NCI-H2029 (cell line): ENCODE data around the gene XDH.

Experiments
- DNase-seq: peaks from one replicate; lab custom pipeline; 2025; lab: John Stamatoyannopoulos, UW

XDH gene

DNA sequence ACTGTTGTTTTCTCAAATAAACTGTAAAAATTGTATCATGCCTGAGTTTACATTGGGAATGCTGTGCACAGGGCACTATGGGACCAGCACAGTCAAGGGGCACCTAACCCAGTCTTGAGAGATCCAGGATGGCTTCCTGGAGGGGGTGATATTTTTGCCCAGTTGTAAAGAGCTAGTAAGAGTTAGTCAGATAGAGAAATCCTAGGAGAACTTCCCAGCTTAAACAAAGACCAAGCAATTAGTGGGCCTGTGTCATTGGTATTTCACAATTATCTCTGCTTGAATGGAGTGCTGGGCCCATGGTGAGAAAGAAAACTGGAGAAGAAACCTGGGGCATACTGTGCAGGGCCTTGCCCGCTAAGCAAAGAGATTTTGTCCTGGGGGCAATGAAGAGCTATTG is 12.2 kb downstream of the XDH start:
- DNase-seq = no peak

DNA sequence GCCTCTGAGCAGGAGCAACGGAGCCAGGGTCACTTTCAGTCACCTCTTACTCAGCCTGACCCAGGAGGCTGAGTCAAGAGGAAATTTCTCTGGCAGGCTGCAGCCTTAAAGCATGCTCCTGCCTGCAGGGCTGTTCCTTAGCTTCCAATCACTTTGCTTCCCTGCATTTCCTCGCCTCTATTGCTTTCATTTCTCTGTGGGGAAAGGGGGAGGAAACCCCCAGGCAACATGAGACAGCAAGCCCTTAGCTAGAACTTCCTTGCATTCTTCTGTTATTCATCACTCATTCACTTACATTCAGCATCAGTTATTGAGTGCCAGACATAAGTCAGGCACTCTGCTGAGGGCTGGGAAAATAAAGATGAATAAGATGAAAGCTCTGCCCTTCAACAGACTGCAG is 13.0 kb downstream of the XDH start:
- no peak for DNase-seq

DNA sequence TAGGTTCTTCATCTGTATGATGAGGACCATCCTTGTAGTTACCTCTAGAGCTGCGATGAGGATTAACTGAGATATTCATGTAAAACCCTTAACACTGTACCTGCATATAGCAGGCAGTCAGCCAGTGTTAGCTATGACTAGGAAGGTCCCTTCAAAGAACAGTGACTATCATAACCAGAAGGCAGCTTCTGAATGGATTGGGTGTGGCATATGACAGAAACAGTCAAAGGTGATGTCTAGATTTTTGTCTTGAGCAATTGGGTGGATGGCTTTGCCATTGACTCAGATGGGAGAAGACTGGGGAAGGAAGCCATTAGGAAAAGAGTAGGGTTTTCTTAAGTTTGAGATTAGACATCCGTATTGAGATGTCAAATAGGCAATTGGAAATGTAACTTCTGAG is 15.7 kb downstream of the XDH start:
- no peak for DNase-seq

DNA sequence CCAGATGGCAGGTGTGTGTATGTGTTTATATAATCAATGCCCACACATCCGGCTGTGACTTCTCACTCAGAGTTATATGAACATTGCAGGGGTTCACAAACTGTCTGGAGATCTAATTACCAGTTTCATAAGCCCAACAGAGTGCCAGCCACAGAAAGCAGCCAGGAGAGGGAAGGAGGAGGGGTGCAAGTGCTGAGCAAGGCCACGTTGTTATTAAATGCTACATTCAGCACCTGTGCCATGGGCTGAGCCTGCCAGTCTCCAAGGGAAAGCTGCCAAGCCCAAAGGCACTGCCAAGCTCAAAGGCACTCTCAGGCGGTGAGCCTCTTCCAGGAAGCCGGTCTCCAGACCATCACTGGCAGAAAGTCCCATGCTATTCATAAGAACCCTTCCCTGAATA is 17.4 kb downstream of the XDH start:
- DNase-seq = peak; percentile 83

GRCh38 chr2:31390324-31390723 is 24.2 kb downstream of the XDH start:
- DNase-seq = no peak

DNA sequence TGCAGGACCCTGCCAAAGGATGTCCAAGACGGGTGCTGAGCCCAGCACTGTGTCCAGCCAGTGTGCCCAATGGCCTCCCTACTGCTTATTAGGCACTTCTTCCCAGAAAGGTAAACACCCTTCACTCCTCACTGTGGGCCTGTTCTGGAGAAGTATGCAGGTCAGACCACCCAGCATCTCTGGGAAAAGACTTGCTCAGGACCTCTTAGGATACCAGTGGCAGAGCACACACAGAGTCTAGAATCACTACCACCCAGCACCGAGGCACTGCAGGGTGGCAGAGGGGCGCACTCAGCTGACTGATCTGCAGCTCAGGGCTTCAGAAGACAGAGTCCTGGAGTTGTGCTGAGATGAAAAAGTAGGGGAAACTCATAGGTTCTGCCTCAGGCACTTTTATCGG is 25.8 kb downstream of the XDH start:
- DNase-seq = no peak

- no peak for DNase-seq
Measured at GRCh38 chr2:31387850-31388249, 26.7 kb downstream of the XDH start.

DNA sequence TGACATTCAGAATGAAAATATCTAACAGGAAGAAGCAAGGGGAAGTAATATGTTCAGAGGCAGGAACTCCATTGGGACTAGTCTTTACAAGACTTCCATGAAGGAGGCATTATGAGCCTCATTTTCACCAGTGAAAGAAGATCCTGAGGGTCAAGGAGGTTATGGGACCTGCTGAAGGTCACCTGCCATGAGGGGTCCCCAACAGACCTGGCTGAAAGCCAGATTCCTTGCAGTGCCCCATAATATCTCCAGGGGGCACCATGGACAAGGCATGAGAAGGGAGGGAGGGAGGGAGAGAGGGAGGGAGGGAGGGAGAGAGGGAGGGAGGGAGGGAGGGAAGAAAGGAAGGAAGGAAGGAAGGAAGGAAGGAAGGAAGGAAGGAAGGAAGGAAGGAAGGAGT is 27.9 kb downstream of the XDH start:
- DNase-seq = no peak

DNA sequence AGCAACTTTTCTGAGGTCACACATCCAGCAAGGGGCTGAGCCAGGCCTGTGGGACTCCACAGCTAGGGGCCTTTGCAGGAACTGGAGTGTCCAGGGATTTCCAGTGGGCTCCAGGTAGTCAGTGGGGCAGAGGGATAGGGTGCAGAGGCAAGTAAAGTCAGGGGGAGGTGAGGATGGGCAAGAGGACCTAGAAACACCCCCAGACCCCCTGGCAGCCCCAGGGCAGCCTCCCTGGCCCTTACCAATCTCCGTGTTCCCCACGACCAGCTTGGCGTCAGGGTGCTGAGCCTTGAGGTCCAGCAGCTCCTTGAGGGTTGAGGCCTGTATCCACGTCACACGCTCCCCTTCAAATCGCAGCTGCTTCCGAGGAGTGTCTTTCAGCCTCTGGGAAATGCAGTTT is 28.4 kb downstream of the XDH start:
- DNase-seq = no peak

DNA sequence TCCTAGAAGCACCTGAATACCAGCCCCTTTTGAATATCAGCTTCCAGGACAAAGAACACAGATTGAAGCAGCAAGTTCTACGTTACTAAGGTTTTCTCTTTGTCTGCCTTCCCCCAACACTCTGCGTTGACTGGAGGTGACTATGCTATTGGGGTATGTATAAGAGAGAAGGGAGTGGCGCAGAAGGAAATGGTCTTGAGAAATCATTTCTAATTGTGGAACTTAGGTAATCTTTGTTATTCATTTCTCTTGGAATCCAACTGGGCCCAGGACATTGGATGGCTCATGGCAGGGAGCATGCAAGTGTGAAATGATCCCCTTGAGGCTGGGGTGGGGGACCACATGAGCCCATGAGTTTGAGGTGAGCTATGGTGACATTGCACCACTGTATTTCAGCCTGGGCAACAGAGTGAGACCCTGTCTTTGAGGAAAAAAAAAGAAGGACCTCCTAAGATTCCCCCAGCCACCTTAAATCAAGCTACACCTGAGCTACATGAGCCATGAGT is 29.7 kb downstream of the XDH start:
- no peak for DNase-seq

GRCh38 chr2:31384351-31384750 is 30.2 kb downstream of the XDH start:
- no peak for DNase-seq

DNA sequence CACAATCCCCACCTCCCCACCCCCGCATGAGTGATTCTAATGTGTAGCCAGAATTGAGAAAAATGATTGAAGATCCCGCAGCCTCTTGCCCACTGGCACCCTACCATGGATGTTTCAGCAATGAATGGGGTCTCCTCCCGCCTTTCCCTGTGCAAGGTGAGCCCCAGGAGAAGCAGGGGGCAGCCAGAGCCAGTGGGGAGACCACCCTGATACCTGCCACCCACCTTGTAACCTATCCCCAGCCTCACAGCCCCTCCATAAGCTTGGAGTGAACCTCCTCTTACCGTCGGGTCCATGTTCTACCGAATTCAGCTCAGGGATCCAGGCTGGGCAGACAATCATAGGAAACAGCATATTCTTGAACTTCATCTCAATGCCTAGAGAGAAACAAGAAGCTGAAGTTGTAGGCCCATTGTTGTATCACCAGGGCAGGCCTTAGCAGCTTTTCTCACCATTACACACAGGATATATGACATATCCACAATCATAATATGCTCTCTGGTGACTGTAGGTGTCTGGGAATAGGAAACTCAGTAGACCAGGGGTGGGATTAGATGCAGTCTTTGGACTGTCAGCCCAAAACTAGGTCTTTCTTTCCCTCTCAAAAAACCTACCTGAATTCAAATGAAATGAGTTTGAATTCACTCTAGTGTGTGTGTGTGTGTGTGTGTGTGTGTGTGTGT is 30.9 kb downstream of the XDH start:
- no peak for DNase-seq

- DNase-seq = no peak
Measured at GRCh38 chr2:31382452-31383120, 32.0 kb downstream of the XDH start.

DNA sequence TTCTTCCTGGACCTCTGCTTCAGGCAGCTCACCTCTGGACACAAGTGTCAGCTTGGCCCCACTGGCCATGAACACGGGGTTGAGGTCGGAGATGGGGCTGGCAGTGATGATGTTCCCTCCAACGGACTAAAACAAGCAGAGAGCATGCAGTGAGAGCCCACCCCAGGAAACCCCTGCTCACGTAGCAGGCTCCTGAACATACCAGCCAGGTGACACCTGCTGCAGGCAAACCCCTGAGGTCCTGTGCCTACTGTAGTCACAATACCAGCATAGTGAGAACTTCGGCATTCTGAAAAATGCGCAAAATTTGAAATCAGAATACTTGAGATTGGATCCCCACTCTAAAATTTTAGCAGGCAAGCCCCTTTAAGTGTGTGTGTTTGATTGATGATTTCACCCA is 32.9 kb downstream of the XDH start:
- DNase-seq = no peak

GRCh38 chr2:31380243-31380642 is 34.3 kb downstream of the XDH start:
- no peak for DNase-seq

GRCh38 chr2:31379747-31380146 is 34.8 kb downstream of the XDH start:
- DNase-seq = no peak

DNA sequence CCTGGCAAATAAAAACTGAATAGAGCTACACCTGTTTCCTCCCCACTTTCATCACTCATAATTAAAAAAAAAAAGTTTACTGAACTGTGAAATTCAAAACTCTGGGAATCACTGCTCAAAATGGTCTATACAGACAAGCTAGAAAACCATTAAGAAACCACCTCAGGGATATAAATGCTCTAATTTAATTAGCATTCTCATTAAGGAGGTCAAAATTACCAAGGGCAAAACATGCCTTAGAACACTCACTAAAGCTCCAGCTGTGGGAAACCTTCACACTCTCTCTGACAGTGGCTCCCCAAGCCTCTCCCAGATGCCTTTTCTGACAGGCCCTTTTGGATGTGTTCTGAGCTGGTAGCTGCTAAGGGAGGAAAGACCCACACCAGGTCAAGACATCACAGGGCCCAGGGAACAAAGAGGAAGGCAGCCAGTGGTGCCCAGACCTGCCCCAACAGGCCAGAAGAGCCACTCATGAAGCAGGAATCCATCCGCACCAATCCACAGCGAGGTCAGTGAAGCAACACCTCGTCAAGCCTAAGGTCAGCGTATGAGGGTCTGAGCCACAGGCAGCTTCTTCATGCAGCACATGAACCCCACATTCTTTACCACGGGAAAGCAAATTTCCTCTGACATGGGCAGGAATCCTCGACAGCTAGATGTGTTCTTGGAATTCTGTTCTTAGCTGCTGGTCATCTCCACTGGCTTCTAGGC is 35.6 kb downstream of the XDH start:
- no peak for DNase-seq

GRCh38 chr2:31378389-31378788 is 36.2 kb downstream of the XDH start:
- DNase-seq = no peak

GRCh38 chr2:31373127-31373526 is 41.4 kb downstream of the XDH start:
- DNase-seq = no peak

- DNase-seq = no peak
Measured at GRCh38 chr2:31372097-31372496, 42.4 kb downstream of the XDH start.

DNA sequence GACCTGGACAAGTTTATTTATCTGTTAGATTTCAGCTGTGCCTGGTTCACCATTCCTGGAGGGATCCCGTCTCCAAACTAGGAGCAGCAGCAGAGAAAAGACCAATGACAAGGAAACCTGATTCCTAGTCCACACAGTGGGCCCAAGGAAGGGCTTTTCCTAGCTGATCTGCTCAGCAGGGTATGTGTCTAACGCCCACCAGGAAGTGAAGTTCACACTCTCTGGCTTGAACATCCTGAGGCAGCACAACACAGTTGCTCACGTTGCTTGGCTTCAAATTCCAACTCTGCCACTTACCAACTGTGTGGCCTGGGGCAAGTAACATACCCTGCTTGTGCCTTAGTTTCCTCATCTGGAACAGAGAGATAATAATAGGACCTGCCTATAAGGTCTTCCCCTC is 42.9 kb downstream of the XDH start:
- no peak for DNase-seq

GRCh38 chr2:31366733-31367132 is 47.8 kb downstream of the XDH start:
- no peak for DNase-seq

DNA sequence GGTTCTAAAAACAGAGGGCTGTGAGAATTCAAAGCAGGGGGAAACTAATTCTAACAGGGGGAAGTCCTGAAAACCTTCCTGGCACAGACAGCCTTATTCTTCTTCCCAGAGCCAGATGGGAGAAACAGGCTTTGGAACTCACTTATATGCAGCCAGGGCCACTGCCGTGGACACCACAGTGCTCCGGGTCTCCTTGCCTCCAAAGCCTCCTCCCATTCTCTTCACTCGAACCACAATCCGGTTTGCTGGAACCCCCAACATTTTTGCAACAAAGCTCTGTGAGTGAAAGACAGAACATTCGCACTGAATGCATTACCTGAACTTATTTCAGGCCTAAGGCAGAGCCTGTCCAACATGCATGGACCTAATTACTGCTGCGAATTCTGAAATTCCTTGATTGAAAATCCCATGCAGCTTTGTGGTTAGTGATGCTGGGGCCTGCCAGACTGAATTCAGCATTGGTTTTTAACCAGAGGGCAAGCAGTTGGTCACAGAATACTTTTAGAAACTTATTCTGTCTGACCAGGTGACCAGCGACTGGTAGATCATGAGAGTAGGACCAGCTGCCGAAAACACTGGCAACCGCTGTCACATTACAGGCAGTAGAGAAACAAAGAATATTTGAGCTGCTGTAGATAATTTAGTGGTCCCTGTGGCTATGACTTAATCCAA is 48.6 kb downstream of the XDH start:
- no peak for DNase-seq
